ENCODE measurements around the gene SP140. TPM values are rescaled to one million over a fixed set of nuclear protein-coding genes. Genes with fewer than 3 reads are reported as not detected.
A peak's percentile ranks its signal among the peaks of the same experiment; 100 is the strongest.

SP140 gene
- total and polyA plus RNA-seq, 10 of the 15 experiments (the other 5 are each of a cell fraction or from before 2014, with no cell fraction given) = 61.7 to 164 (median 90.7) TPM

- no peak for TF ChIP-seq ATF3 (IDR thresholded peaks at IDR 0.05; ENCODE audit: borderline replicate concordance, extremely low read depth, low read depth, low read length)
- TF ChIP-seq CTCF (IDR thresholded peaks at IDR 0.05 in 2 of 3, conservative IDR thresholded peaks at IDR 0.05 in 1 of 3; ENCODE audit: control insufficient read depth in 2 of 3, extremely low read depth in 1 of 3, insufficient read depth in 1 of 3, low read depth in 3 of 3, low read length in 3 of 3) = no peak
- no peak for TF ChIP-seq ZNF592 (IDR thresholded peaks at IDR 0.05)
- TF ChIP-seq ZNF207 (IDR thresholded peaks at IDR 0.05; ENCODE audit: borderline replicate concordance) = no peak
- TF ChIP-seq TAF1 (IDR thresholded peaks at IDR 0.05; ENCODE audit: borderline replicate concordance, low read depth, low read length) = no peak
- TF ChIP-seq NR2F1 (conservative IDR thresholded peaks at IDR 0.05) = no peak
- TF ChIP-seq BACH1 (IDR thresholded peaks at IDR 0.05; ENCODE audit: borderline replicate concordance) = no peak; the same call in 1 of the 2 replicates
- no peak for TF ChIP-seq RCOR1 (conservative IDR thresholded peaks at IDR 0.05; ENCODE audit: low read depth, low read length)
- no peak for TF ChIP-seq NRF1 (conservative IDR thresholded peaks at IDR 0.05; ENCODE audit: low read depth, low read length)
- TF ChIP-seq RELA (IDR thresholded peaks at IDR 0.05; ENCODE audit: borderline replicate concordance, partially characterized antibody) = no peak
- no peak for TF ChIP-seq IRF3 (IDR thresholded peaks at IDR 0.05)
- peak; percentile 52; the same call in 1 of the 2 replicates for TF ChIP-seq RELB (IDR thresholded peaks at IDR 0.05; ENCODE audit: low read depth)
- TF ChIP-seq BCL3 (IDR thresholded peaks at IDR 0.05; ENCODE audit: borderline replicate concordance, insufficient read depth, low read depth, low read length, poor library complexity, severe bottlenecking) = peak; percentile 48
- no peak for TF ChIP-seq MTA2 (IDR thresholded peaks at IDR 0.05; ENCODE audit: low read depth)
- no peak for TF ChIP-seq RBBP5 (conservative IDR thresholded peaks at IDR 0.05)
- TF ChIP-seq GATAD2B (conservative IDR thresholded peaks at IDR 0.05; ENCODE audit: low read depth) = peak; percentile 73
- peak; percentile 77 for TF ChIP-seq GABPA (IDR thresholded peaks at IDR 0.05; ENCODE audit: low read depth)
- no peak for TF ChIP-seq JUNB (IDR thresholded peaks at IDR 0.05)
- no peak for TF ChIP-seq ASH2L (IDR thresholded peaks at IDR 0.05; ENCODE audit: borderline replicate concordance, low read depth)
- TF ChIP-seq IRF4 (IDR thresholded peaks at IDR 0.05; ENCODE audit: low read depth, low read length) = 0 out of 2 replicates have a peak, but pooled peaks have one; percentile 56
Observed at GRCh38 chr2:230203110-230203676, 22.3 kb upstream of the SP140 start (continued).

Data from GM12878 (cell line).